HG02840 (cell line): Measurements from ENCODE around the gene FBXW11.
A peak's percentile ranks its signal among the peaks of the same experiment; 100 is the strongest.
"Not testable (repeated sequence)": the region's sequence is repeated elsewhere in the genome, so short reads cannot be mapped to it uniquely, and the experiment has no call there.

Experiments used
- ATAC-seq: cut with Tn5 transposase; IDR thresholded peaks from one replicate; pipeline ENCODE4 v1.9.1; 2021; ENCODE audit warnings: mild to moderate bottlenecking, moderate library complexity, moderate number of reproducible peaks; ENCODE audit not compliant: unreplicated experiment, low FRiP score

Gene FBXW11

GRCh38 chr5:171956314-171956713 is 50.1 kb downstream of the FBXW11 start:
- ATAC-seq, result no peak

GRCh38 chr5:171955761-171956160 is 50.7 kb downstream of the FBXW11 start:
- ATAC-seq, result no peak

- ATAC-seq, result no peak
These were observed 51.7 kb downstream of the FBXW11 start for GRCh38 chr5:171954721-171955120.

GRCh38 chr5:171953860-171954701 is 52.4 kb downstream of the FBXW11 start:
- ATAC-seq, result no peak

- ATAC-seq, result no peak
These were observed 54.4 kb downstream of the FBXW11 start for GRCh38 chr5:171952021-171952420.

- ATAC-seq, result no peak
These were observed 55.2 kb downstream of the FBXW11 start for GRCh38 chr5:171951218-171951617.

- ATAC-seq, result no peak
These were observed 60.2 kb downstream of the FBXW11 start for GRCh38 chr5:171946000-171946781.

GRCh38 chr5:171945476-171945875 is 61.0 kb downstream of the FBXW11 start:
- ATAC-seq, result no peak

- ATAC-seq, result no peak
These were observed 61.4 kb downstream of the FBXW11 start for GRCh38 chr5:171945066-171945465.

- not testable (repeated sequence) for ATAC-seq
These were observed 64.3 kb downstream of the FBXW11 start for GRCh38 chr5:171942112-171942516.

- ATAC-seq, result not testable (repeated sequence)
These were observed 64.8 kb downstream of the FBXW11 start for GRCh38 chr5:171941675-171942074.

- not testable (repeated sequence) for ATAC-seq
These were observed 65.2 kb downstream of the FBXW11 start for GRCh38 chr5:171941275-171941674.

- no peak for ATAC-seq
These were observed 66.5 kb downstream of the FBXW11 start for GRCh38 chr5:171939951-171940350.

GRCh38 chr5:171938358-171938757 is 68.1 kb downstream of the FBXW11 start:
- no peak for ATAC-seq

GRCh38 chr5:171937351-171937750 is 69.1 kb downstream of the FBXW11 start:
- no peak for ATAC-seq

- ATAC-seq, result no peak
These were observed 71.9 kb downstream of the FBXW11 start for GRCh38 chr5:171934586-171934985.

- no peak for ATAC-seq
These were observed 75.3 kb downstream of the FBXW11 start for GRCh38 chr5:171931163-171931562.

- no peak for ATAC-seq
These were observed 79.0 kb downstream of the FBXW11 start for GRCh38 chr5:171927345-171927941.

GRCh38 chr5:171926311-171926710 is 80.1 kb downstream of the FBXW11 start:
- ATAC-seq, result peak; percentile 59

- no peak for ATAC-seq
These were observed 81.8 kb downstream of the FBXW11 start for GRCh38 chr5:171924493-171925122.
